Stimulated activated CD8-positive, alpha-beta memory T cell treated with anti-CD3 and anti-CD28 coated beads, Interleukin-2, amount 100 ng/mL, for 1 hour (primary cell): ENCODE results near the gene CMIP.
"Not testable (repeated sequence)": the region's sequence is repeated elsewhere in the genome, so short reads cannot be mapped to it uniquely, and the experiment has no call there.

Experiments
- DNase-seq, 2 donors: peaks; one replicate each; pipeline ENCODE4 v3.0.0-alpha.2; 2020; ENCODE audit warnings: low read depth in 2 of 2

CMIP gene

DNA sequence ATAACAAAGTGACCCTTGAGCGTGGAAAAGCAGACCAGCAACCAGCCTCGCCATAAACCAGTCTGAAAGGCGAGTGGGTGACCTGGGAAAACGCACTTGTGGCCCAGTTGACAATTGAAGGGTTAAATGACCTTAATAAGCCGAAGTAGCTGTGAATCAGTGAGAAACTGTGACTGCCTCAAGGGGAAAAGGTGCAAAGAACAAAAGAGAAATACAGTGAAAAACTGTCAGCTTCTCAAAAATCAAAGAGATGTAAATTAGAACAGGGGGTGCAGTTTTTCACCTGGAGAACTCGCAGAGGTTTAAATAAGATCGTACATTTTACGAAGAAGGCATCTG lies 124.1 kb downstream of the CMIP start:
- no peak for DNase-seq

DNA sequence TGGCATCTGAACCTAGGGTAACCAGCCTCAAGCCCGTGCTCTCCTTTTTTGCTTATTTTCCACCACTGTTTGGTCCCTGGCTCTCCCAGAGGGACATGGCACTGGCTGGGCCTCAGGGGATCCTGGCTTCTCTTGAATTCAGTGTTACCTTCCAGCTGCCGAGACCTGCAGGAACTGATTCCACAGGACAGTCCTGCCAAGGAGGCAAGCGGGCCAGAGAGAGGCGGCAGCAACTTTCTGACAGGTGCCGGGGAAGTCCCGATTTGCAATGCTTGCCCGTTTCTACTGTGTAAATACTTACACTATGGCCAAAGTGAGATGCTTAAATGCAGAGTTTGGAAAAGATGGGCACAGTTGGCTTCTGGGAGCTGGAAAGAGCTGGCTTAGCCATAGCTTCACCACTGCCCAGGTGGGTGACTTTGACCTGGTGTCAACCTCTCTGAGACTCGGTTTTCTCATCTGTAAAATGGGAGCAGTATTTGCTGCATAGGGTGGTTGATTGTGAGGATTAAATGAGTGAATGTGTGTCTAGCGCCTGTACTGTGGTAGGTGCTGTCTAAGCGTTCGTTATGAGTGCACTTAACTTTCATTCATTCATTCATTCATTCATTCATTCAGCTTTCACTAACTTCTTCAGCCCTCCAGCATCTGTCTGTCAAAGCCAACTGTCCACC lies 124.9 kb downstream of the CMIP start:
- no peak for DNase-seq

DNA sequence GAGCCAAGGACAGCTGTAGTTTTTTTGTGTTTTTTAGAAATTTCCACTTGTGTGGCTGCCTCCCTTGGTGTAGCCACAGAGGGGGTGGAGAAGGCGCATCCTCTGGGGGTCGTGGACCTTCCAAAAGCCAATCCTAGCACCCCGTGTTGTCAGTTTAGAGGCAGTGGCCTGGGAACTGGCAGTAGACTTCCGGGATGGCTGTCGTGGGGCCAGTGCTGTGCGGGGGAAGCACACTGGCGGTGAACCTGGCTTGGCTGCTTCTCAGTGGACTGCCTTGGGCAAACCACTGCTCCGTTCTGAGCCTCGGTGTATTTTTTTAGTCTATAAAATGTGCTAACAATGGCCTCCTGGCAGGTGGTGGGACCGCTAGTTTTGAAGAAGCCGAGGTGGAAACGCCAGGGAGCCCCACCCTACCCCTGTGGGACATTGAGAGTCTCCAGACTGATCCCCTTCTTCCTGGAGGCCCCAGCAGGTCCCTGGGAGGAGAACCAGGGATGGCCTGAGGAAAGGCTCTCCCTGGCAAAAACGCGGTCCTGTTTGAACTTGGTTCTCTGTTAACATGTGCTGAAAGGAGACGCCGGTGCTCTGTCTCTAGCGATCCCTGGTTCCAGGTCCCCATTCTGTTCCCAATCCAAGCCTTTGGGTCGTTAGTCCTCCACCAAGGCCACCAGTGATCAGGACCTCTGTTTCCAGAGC lies 125.7 kb downstream of the CMIP start:
- no peak for DNase-seq

DNA sequence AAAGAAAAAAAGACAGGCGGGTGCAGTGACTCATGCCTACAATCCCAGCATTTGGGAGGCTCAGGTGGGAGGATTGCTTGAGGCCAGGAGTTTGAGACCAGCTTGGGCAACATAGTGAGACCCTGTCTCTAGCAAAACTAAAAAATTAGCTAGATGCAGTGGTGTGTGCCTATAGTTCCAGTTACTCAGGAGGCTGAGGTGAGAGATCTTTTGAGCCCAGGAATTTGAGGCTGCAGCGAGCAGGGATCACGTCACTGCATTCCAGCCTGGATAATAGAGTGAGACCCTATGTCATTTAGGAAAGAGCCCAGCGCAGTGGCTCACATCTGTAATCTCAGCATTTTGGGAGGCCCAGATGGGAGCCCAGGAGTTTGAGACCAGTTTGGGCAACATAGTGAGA lies 126.6 kb downstream of the CMIP start:
- DNase-seq = no peak

DNA sequence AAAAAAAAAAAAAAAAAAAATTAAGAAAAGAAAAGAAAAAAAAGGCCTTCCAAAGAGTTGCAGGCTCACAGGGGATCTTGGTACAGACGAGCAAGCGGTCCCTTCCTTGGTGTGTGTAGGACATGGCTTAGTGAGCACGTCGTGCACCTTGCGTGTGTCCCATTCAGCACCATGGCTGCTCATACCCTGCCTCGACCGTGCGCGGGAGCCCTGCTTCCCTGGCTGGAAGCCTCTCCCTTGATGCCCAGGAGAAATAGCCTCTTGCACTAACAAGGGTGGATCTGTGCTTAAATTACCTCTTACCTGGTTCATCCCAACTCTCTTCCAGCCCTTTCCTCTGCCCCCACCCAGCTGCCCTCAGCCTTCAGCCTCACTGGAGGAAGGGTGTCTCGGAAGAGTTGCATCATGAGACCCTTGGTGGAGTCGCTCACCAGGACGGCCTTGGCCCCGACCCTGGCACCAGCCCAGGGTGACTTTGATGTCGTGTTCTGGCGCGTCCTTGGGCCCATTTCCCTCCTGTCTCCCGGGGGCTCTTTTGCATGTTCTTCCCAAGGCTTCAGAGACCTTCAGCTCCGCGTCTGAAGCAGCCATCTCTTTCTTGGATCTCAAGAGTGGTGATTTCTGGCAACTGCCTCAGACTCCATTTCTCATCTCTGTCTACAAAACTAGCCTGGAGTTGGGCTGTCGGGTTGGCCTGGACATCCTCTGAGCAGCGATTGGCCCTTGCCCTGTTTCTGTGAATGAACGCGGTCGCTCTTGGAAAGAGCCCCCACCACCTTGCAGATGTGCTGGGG lies 127.2 kb downstream of the CMIP start:
- no peak for DNase-seq

DNA sequence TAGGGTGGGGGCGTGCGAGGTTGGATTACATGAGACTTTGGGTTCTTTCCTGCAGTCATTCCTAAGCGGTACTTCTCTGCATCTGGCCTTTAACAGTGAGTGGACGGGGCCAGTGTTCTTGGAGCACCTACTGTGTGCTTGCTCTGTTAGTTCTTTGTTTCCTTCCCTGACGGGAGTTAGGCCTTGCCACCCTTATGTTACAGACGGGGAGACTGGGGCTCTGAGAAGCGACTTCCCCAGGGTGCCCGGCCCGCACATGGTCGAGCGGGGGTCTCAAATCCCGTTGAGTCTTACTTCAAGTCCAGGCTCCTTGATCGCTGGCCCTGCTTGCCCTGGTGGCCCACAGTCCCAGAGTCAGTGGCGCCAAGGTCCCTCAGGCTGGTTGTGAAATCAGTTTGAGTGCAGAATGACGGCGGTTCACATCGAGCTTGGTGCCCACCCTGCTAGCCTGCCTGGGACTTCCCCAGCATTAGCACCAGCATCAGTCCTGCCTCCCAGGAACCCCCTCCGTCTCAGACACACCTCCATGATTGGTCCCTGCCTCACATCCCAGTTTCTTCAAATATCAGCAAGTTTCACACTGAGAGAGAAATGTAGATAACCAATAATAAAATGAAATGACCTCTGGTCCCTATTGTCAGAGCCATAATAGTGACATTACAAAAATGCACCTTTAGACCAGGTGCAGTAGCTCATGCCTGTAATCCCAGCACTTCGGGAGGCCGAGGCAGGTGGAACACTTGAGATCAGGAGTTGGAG lies 128.0 kb downstream of the CMIP start:
- no peak for DNase-seq

DNA sequence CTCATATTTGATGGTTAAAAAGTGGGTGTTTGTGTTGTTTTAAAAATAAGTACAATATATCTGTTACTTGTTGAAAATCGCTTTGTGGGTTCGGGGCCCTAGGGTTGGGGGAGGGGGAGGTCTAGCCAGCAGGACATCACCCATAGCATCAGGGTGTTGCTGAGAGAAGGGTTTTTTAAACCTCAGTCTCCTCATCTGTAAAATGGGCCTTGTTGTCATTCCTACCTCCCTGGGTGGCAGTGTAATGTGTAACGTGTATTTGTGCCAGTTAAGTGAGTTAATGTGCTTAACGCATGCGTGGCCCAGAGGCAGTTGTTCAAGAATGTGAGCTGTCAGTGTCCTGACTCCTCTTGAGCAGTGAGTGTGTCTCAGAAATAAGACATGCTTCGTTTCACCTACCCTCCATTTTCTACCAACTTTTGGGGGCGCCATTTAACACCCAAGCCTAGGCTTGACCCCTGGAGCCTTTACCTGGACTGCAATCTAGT lies 129.0 kb downstream of the CMIP start:
- DNase-seq = no peak

DNA sequence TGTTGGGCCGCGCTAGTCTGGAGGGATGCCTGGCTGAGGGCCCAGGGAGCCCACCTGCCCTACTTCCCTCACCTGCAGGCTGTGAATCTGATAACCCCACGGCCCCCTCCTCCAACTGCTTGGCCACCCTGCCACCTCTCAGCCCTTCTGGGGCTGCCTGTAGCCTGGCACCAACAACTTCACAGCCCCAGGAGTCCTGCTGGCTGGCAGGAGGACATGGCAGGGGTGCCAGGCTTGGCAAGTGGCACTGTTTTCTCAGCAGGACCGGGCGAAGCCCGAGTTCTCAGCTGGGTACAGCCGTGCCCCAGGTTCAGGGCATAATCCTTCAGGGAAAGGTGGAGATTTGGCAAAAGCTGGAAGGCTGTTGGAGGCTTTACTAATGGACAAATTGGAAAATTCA lies 129.6 kb downstream of the CMIP start:
- no peak for DNase-seq

DNA sequence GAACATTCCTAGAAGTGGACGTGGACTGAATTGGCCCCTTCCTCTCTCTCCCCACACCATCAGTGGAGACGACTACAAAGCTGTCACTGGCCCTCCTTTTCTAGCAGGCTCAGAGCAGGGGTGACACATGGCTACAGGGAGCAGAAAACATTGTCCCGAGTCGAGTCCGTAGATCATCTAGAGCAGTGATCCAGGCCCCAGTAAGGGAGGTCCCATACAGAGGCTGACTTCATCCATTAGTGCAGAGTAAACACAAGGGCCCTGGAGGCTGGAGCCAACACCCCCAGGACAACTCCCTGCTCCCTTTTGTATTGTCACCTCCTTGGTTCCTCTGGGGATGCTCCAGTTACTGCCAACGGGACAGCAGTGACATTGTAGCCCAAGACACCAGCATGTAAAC lies 130.7 kb downstream of the CMIP start:
- no peak for DNase-seq

DNA sequence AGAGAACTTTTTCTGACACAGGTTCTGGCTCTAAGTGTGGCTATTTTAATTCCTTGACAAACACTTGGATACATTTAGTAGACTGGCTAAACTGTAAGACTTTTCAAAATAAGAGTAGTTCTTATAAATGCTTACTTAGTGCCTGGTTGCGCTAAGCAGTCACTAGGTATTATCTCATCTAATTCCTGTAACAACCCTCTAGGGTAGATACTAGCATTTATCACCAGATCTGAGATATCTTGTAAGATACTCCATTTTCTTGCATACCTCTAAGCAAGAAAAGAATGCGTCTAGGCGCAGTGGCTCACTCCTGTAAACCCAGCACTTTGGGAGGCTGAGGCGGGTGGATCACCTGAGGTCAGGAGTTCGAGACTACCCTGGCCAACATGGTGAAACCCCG lies 131.2 kb downstream of the CMIP start:
- no peak for DNase-seq

DNA sequence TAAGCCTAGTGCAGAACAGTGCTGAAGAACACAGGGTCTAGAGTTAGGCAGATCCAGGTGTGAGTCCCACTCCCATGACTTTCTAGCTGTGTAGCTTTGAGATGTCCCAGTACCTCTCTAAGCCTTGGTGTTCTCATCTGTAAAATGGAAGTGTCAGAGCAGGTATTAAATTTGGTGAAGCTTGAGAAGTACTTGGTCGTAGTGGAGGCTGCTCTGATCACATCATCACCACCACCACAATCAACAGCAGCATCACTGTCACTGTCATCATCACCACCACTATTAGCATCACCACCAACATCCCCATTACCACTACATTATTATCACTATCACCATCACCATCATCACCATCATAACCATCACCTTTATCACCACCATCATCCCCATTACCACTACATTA lies 132.1 kb downstream of the CMIP start:
- DNase-seq = no peak

DNA sequence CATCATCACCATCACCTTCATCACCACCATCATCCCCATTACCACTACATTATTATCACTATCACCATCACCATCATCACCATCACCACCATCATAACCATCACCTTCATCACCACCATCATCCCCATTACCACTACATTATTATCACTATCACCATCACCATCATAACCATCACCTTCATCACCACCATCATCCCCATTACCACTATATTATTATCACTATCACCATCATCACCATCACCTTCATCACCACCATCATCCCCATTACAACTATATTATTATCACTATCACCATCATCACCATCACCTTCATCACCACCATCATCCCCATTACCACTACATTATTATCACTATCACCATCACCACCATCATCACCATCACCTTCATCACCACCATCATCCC lies 132.7 kb downstream of the CMIP start:
- DNase-seq = not testable (repeated sequence)

DNA sequence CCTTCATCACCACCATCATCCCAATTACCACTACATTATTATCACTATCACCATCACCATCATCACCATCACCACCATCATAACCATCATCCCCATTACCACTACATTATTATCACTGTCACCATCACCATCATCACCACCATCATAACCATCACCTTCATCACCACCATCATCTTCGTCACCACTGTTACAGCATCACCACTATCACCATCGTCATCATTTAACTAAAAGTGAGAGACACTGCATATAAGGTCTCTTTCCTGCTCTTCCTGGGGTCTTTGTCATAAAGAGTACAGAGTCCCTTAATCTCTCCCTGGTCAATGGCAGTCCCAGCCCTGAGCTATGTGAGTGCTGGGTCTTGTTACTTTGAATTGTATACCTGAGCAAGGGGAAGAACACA lies 133.5 kb downstream of the CMIP start:
- no peak for DNase-seq

DNA sequence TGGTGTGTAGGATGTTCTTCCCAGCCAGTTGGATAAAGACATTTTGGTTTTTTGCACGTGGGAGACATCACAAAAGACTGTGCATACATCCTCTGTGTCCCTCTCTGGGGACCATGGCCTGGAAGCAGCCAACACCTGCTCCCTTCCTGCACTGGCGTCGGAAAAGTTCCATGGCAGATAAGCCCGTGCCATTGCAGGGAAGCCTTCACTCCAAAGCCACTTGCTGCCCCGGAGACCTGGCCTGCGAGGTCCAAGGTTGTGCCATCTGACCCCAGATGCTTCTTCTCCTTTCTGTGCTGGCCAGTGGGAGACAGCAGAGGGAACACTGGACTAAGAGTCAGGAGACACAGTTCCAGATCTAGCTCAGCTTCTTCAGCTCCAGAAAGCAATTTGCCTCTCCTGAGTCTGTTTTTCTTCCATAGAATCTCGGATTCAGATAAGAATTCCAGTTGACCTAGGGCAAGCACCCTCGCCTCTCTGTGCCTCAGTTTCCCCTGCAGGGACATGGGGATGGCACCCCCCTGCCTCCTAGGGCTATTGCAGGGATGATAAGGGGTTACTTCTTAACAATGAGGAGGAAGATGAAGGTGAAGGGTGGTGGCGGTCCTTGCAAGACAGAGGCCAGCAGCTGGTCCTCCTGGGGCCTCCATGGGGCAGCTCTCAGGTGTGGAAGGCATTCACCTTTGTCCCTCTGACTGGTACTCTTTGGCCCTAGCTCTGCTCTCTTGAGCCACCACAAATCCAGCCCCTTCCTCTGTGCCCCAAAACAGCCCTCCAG lies 134.2 kb downstream of the CMIP start:
- DNase-seq = no peak

DNA sequence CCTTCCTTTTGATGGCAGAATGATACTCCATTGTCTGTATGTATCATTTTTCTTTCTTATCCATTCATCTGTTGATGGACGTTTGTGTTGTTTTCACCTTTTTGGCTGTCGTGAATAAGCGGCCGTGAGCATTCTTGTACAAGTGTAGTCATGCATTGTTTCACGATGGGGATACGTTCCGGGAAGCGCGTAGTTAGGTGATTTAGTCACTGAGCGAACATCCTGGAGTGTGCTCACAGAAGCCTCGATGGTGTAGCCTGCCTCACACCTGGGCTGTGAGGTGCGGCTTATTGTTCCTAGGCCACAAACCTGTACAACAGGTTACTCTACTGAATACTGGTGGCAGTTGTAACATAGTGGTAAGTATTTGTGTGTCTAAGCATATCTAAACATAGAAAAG lies 136.5 kb downstream of the CMIP start:
- no peak for DNase-seq

DNA sequence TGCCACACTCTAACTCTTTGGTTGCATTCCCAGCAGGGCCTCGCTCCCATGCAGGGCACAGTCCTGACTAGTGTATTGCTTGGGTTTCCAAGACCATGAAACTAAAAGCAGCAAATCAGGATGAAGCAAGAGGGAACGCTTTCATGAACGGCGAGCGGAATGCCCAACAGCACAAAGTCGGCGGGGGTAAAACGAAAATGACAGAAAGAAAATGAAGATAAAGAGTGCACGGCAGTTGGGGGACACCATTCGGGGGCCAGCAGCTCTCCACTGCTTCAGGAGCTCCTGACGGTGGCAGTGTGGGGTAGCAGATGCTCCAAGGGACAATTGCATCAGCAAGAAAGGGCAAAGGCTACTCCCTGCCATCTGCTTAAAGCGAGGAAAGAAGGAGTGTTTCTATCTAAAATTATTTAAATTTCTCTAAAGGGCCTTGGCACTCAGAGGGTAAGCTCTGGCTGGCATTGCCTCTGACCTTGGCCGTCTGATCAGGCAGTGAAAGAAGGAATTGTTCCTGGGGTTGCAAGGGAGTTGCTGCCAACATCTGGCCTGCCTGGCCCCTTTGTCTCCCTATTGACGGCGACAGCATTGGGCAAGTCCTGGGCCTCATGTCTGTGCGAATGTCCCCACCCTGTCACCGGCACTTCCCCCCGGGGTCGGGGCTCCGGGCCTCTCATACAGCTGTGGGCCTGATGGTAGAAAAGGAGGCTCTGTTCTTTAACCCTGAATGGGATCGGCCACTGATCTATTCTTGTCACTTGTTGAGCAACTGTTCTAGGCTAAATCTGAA lies 138.2 kb downstream of the CMIP start:
- DNase-seq = no peak

DNA sequence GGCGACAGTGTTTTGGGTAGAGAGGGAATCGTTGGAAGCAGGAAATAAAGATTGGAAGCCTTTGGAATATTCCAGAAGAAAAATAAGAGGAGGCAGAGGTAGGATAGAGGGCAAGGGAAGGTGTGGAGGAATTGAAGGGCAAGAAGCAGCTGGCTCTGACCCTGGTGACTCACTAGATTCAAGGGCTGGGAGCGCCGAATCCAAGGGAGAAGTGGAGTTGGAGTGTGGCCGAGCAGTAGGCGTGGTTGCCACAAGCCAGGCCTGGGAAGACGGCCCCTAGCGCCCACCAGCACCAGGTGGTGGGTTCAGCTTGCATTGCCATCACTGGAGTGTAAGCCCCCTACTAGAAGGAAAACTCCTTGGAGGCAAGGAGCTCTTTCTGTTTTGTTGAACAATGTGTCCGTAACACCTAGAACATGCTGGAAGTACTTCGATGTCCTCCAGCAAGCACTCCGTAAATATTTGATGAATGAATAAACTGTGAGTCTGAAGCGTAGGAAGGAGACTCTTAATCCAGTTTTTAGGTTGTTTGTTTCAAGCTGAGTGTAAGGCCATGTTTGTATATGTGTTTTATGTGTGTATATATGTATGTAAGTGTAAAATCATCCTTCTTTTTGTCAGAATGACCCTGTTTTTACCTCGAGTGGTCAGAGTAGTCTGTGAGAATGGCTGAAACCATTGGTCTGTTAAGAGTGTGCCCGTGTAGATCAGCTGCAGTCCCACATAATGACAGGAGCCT lies 139.5 kb downstream of the CMIP start:
- no peak for DNase-seq

DNA sequence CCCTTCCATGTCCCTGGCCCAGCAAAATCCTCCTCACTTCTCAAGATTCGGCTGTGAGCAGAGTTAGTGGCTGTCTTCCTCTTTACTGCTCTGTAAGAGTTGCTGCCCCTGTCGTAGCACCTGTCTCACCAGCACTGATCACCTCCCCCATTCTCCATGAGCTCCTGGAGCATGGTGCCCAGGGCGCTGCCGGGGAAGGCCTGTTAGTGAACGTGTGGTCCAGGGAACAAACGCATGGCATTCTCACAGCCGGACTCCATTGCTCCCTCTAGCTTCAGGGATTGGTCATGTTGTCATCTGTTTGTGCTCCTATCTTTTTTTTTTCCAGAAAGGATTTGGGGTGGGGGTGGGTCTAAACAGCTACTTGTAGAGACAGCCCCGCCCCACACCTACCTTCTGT lies 141.2 kb downstream of the CMIP start:
- DNase-seq = no peak

DNA sequence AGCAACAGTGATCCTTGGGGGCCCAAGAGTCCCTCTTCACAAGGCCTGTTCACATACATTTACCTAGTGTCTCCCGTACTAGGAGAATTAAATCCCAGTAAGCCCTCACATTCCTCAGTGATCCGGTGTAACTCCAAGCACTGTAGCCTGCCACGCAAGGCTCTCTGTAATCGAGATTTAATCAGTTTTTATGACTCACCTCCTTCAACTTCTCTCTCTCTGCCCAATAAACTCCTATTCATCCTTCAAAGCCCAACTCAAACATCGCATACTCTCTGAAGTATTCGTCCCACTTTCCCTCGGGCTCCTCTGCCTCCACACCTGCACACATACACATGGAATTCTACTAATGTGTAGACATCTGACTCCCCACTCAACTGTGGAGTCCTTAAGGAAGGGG lies 141.8 kb downstream of the CMIP start:
- no peak for DNase-seq
